HepG2 (cell line): ENCODE results near the gene CLIC4. TPM values are rescaled to one million over a fixed set of nuclear protein-coding genes. Genes with fewer than 3 reads are reported as not detected.

Experiments
- ASH2L ChIP-seq: fragments of 300-600, 200-600 bp; sonication (generic); IDR thresholded peaks from 2 replicates; pipeline ENCODE4 v1.7.0; 2017; ENCODE audit warnings: low read depth, mild to moderate bottlenecking, moderate library complexity, mixed read lengths, low read length; ENCODE audit not compliant: insufficient read length
- BCL6 ChIP-seq: IDR thresholded peaks from 2 replicates; pipeline ENCODE4 v1.6.1; 2016; ENCODE audit warnings: missing genetic modification reagents, missing compliant biosample characterization
- DPF2 ChIP-seq: sonication (generic); formaldehyde crosslinking; IDR thresholded peaks from 2 replicates; pipeline ENCODE4 v1.4.0; 2020; ENCODE audit warnings: mild to moderate bottlenecking, low read depth, missing genetic modification reagents, borderline replicate concordance
- MBD4 ChIP-seq: IDR thresholded peaks from 2 replicates; pipeline ENCODE4 v1.6.1; 2012; ENCODE audit warnings: low read length, inconsistent platforms, borderline replicate concordance
- MED1 ChIP-seq: sonication (generic); formaldehyde crosslinking; IDR thresholded peaks from 2 replicates; pipeline ENCODE4 v1.4.0; 2020; ENCODE audit warnings: missing genetic modification reagents
- NR0B2 ChIP-seq: sonication (generic); formaldehyde crosslinking; IDR thresholded peaks from 2 replicates; pipeline ENCODE4 v1.4.0; 2020; ENCODE audit warnings: mild to moderate bottlenecking, missing genetic modification reagents
- PAX8 ChIP-seq: sonication (generic); formaldehyde crosslinking; IDR thresholded peaks from 2 replicates; pipeline ENCODE4 v1.8.0; 2022; ENCODE audit warnings: mild to moderate bottlenecking, missing genetic modification reagents, borderline replicate concordance
- POGZ ChIP-seq: sonication (generic); formaldehyde crosslinking; IDR thresholded peaks from 2 replicates; pipeline ENCODE4 v1.4.0; 2020; ENCODE audit warnings: mild to moderate bottlenecking, missing genetic modification reagents
- PPARG ChIP-seq: conservative IDR thresholded peaks from 2 replicates; pipeline ENCODE4 v1.6.1; 2016; ENCODE audit warnings: missing biosample characterization, missing genetic modification reagents
- RXRB ChIP-seq: IDR thresholded peaks from 2 replicates; pipeline ENCODE4 v1.6.1; 2016; ENCODE audit warnings: borderline replicate concordance, missing genetic modification reagents, missing compliant biosample characterization
- TAF1 ChIP-seq: sonication (generic); formaldehyde crosslinking; IDR thresholded peaks from 2 replicates; pipeline ENCODE4 v1.4.0; 2020; ENCODE audit warnings: missing genetic modification reagents
- YY1 ChIP-seq: IDR thresholded peaks from 2 replicates; pipeline ENCODE4 v1.6.1; 2011; ENCODE audit warnings: low read length, low read depth, moderate library complexity, mild to moderate bottlenecking; ENCODE audit not compliant: insufficient read depth, insufficient replicate concordance
- ZBTB7A ChIP-seq: sonication (generic); formaldehyde crosslinking; IDR thresholded peaks from 2 replicates; pipeline ENCODE4 v1.8.0; 2022; ENCODE audit warnings: mild to moderate bottlenecking, missing genetic modification reagents
- ZMYM3 ChIP-seq: sonication (generic); formaldehyde crosslinking; IDR thresholded peaks from 2 replicates; pipeline ENCODE4 v1.5.1; 2020; ENCODE audit warnings: mild to moderate bottlenecking, missing genetic modification reagents
- ZNF234 ChIP-seq: sonication (generic); formaldehyde crosslinking; conservative IDR thresholded peaks from 2 replicates; pipeline ENCODE4 v1.5.1; 2020; ENCODE audit warnings: mild to moderate bottlenecking, missing genetic modification reagents
- ZNF251 ChIP-seq: sonication (generic); formaldehyde crosslinking; IDR thresholded peaks from 2 replicates; pipeline ENCODE4 v1.9.0; 2021; ENCODE audit warnings: mild to moderate bottlenecking, missing genetic modification reagents
- ZNF616 ChIP-seq: sonication (generic); formaldehyde crosslinking; IDR thresholded peaks from 2 replicates; pipeline ENCODE4 v1.5.0; 2020; ENCODE audit warnings: low read depth, mild to moderate bottlenecking, missing genetic modification reagents
- ZNF724P ChIP-seq: sonication (generic); formaldehyde crosslinking; IDR thresholded peaks from 2 replicates; pipeline ENCODE4 v1.8.0; 2022; ENCODE audit warnings: missing genetic modification reagents, borderline replicate concordance
- ZNF816 ChIP-seq: sonication (generic); formaldehyde crosslinking; IDR thresholded peaks from 2 replicates; pipeline ENCODE4 v1.8.0; 2022; ENCODE audit warnings: missing genetic modification reagents, mild to moderate bottlenecking, borderline replicate concordance
- polyA plus RNA-seq, 8 experiments: library from polyadenylated mRNA; depleted of rRNA in 3 of 8; stranded (reverse) in 7 of 8; unstranded in 1 of 8; fragments of >200 nt; fragmentation: Illumina TruSeq in 4 of 8; extraction: Trizol in 4 of 8; gene quantifications; 2 replicates each; pipeline versions ENCODE4 v1.2.1 to v1.2.3, GENCODE V29; 2011 to 2016; ENCODE audit warnings: low read depth in 4 of 8, missing spikeins in 1 of 8, mixed read lengths in 1 of 8; ENCODE audit not compliant: insufficient read depth in 1 of 8
- total RNA-seq, 5 experiments: library from RNA; depleted of rRNA; stranded (reverse); fragments of >200 nt; fragmentation: Illumina TruSeq; extraction: Trizol; gene quantifications; 2 replicates each; pipeline ENCODE4 v1.2.3, GENCODE V29; 2016; ENCODE audit warnings: low read depth in 1 of 5
- TF ChIP-seq, protein P1 (sequence below): sonication (generic); formaldehyde crosslinking; conservative IDR thresholded peaks from 2 replicates; pipeline ENCODE4 v1.4.0; 2020; ENCODE audit warnings: mild to moderate bottlenecking, missing genetic modification reagents, moderate library complexity
- TF ChIP-seq, protein P2 (sequence below): sonication (generic); formaldehyde crosslinking; conservative IDR thresholded peaks from 2 replicates; pipeline ENCODE4 v1.5.0; 2020; ENCODE audit warnings: missing genetic modification reagents
- TF ChIP-seq, protein P3 (sequence below): sonication (generic); formaldehyde crosslinking; IDR thresholded peaks from 2 replicates; pipeline ENCODE4 v1.4.0; 2020; ENCODE audit warnings: mild to moderate bottlenecking, missing genetic modification reagents, borderline replicate concordance

Gene CLIC4
- total and polyA plus RNA-seq, 2 of the 13 experiments (the other 11 are each of a cell fraction or from before 2014, with no cell fraction given): 23.3 to 77.4 TPM

GRCh38 chr1:24742090-24742938 lies 2.9 kb upstream of the CLIC4 start (continued):
- TF ChIP-seq DPF2 (CRISPR knock-in tag) (0 out of 2 replicates have a peak, but pooled peaks have one; percentile 26), PPARG (CRISPR knock-in tag) (peak; percentile 91), ZNF724P (no peak), ASH2L (peak; percentile 38), POGZ (CRISPR knock-in tag) (peak; percentile 18; the same call in 1 of the 2 replicates), NR0B2 (CRISPR knock-in tag) (no peak), ZNF234 (CRISPR knock-in tag) (no peak), ZNF816 (0 out of 2 replicates have a peak, but pooled peaks have one; percentile 10), ZBTB7A (CRISPR knock-in tag) (peak; percentile 25; the same call in 1 of the 2 replicates), RXRB (peak; percentile 80), MED1 (CRISPR knock-in tag) (peak; percentile 51; the same call in 1 of the 2 replicates), TAF1 (no peak), BCL6 (CRISPR knock-in tag) (no peak), ZNF251 (CRISPR knock-in tag) (no peak), YY1 (no peak), ZMYM3 (CRISPR knock-in tag) (peak; percentile 85), ZNF616 (CRISPR knock-in tag) (no peak), MBD4 (no peak), PAX8 (no peak)
- TF ChIP-seq, protein P1, sequence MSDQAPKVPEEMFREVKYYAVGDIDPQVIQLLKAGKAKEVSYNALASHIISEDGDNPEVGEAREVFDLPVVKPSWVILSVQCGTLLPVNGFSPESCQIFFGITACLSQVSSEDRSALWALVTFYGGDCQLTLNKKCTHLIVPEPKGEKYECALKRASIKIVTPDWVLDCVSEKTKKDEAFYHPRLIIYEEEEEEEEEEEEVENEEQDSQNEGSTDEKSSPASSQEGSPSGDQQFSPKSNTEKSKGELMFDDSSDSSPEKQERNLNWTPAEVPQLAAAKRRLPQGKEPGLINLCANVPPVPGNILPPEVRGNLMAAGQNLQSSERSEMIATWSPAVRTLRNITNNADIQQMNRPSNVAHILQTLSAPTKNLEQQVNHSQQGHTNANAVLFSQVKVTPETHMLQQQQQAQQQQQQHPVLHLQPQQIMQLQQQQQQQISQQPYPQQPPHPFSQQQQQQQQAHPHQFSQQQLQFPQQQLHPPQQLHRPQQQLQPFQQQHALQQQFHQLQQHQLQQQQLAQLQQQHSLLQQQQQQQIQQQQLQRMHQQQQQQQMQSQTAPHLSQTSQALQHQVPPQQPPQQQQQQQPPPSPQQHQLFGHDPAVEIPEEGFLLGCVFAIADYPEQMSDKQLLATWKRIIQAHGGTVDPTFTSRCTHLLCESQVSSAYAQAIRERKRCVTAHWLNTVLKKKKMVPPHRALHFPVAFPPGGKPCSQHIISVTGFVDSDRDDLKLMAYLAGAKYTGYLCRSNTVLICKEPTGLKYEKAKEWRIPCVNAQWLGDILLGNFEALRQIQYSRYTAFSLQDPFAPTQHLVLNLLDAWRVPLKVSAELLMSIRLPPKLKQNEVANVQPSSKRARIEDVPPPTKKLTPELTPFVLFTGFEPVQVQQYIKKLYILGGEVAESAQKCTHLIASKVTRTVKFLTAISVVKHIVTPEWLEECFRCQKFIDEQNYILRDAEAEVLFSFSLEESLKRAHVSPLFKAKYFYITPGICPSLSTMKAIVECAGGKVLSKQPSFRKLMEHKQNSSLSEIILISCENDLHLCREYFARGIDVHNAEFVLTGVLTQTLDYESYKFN: peak; percentile 70
- TF ChIP-seq, protein P2, sequence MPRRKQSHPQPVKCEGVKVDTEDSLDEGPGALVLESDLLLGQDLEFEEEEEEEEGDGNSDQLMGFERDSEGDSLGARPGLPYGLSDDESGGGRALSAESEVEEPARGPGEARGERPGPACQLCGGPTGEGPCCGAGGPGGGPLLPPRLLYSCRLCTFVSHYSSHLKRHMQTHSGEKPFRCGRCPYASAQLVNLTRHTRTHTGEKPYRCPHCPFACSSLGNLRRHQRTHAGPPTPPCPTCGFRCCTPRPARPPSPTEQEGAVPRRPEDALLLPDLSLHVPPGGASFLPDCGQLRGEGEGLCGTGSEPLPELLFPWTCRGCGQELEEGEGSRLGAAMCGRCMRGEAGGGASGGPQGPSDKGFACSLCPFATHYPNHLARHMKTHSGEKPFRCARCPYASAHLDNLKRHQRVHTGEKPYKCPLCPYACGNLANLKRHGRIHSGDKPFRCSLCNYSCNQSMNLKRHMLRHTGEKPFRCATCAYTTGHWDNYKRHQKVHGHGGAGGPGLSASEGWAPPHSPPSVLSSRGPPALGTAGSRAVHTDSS (CRISPR knock-in tag): no peak
- TF ChIP-seq, protein P3, sequence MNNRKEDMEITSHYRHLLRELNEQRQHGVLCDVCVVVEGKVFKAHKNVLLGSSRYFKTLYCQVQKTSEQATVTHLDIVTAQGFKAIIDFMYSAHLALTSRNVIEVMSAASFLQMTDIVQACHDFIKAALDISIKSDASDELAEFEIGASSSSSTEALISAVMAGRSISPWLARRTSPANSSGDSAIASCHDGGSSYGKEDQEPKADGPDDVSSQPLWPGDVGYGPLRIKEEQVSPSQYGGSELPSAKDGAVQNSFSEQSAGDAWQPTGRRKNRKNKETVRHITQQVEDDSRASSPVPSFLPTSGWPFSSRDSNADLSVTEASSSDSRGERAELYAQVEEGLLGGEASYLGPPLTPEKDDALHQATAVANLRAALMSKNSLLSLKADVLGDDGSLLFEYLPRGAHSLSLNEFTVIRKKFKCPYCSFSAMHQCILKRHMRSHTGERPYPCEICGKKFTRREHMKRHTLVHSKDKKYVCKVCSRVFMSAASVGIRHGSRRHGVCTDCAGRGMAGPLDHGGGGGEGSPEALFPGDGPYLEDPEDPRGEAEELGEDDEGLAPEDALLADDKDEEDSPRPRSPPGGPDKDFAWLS (CRISPR knock-in tag): no peak
